Fibroblast of lung (primary cell): ENCODE data around the gene RERE. TPM values are rescaled to one million over a fixed set of nuclear protein-coding genes. Genes with fewer than 3 reads are reported as not detected.

Experiments
- DNase-seq, 2 donors: peaks; one replicate each; pipeline versions ENCODE4 v3.0.0 to v3.0.0-alpha.2; 2010; ENCODE audit warnings: low read depth in 2 of 2
- H2AFZ ChIP-seq: 2 replicates; pipeline ENCODE4 v1.5.1; 2012; ENCODE audit warnings: low read length, control low read depth, inconsistent platforms
- H3K27ac ChIP-seq: 2 replicates; pipeline ENCODE4 v1.5.1; 2011; ENCODE audit warnings: low read length, control low read depth; ENCODE audit not compliant: insufficient read depth
- H3K27me3 ChIP-seq: 2 replicates; pipeline ENCODE4 v1.5.1; 2011; ENCODE audit warnings: mild to moderate bottlenecking, low read length; ENCODE audit not compliant: control insufficient read depth, insufficient read depth
- H3K36me3 ChIP-seq: 2 replicates; pipeline ENCODE4 v1.5.1; 2011; ENCODE audit warnings: low read length; ENCODE audit not compliant: control insufficient read depth, insufficient read depth
- H3K4me1 ChIP-seq: 2 replicates; pipeline ENCODE4 v1.5.1; 2011; ENCODE audit warnings: low read length; ENCODE audit not compliant: control insufficient read depth, insufficient read depth; ENCODE audit errors: extremely low read depth
- H3K4me2 ChIP-seq: 2 replicates; pipeline ENCODE4 v1.5.1; 2011; ENCODE audit warnings: low read length, control low read depth; ENCODE audit not compliant: insufficient read depth; ENCODE audit errors: extremely low read depth
- H3K4me3 ChIP-seq, 4 experiments: fragments of 200-600 bp in 1 of 4; sonication (generic) in 1 of 4; replicated peaks in 1 of 4; 2 replicates each; pipeline ENCODE4 v1.5.1; 2011 to 2016; ENCODE audit warnings: low read length in 4 of 4, low read depth in 3 of 4, mild to moderate bottlenecking in 3 of 4, control low read depth in 2 of 4, inconsistent platforms in 1 of 4, mixed read lengths in 1 of 4; ENCODE audit not compliant: insufficient read depth in 1 of 4; ENCODE audit errors: control extremely low read depth in 1 of 4
- H3K79me2 ChIP-seq: 2 replicates; pipeline ENCODE4 v1.5.1; 2012; ENCODE audit warnings: mild to moderate bottlenecking, low read length, inconsistent platforms; ENCODE audit not compliant: control insufficient read depth, insufficient read depth
- H3K9ac ChIP-seq: 2 replicates; pipeline ENCODE4 v1.5.1; 2011; ENCODE audit warnings: mild to moderate bottlenecking, low read length, control low read depth; ENCODE audit not compliant: insufficient read depth
- H3K9me3 ChIP-seq: 2 replicates; pipeline ENCODE4 v1.5.1; 2012; ENCODE audit warnings: low read depth, low read length; ENCODE audit not compliant: control insufficient read depth, insufficient read depth
- H4K20me1 ChIP-seq: 2 replicates; pipeline ENCODE4 v1.5.1; 2011; ENCODE audit warnings: low read length; ENCODE audit not compliant: control insufficient read depth, insufficient read depth; ENCODE audit errors: extremely low read depth
- EZH2 ChIP-seq: IDR thresholded peaks from 2 replicates; pipeline ENCODE4 v1.5.1; 2012; ENCODE audit warnings: low read length, control low read depth, mild to moderate bottlenecking; ENCODE audit errors: missing control alignments
- polyA plus RNA-seq, 2 donors: library from polyadenylated mRNA; depleted of rRNA in 1 of 2; stranded (reverse) in 1 of 2; unstranded in 1 of 2; fragments of >200 nt; gene quantifications; 2 replicates each; pipeline ENCODE4 v1.2.1, GENCODE V29; 2011 to 2012; ENCODE audit warnings: missing spikeins in 1 of 2
- total RNA-seq: library from RNA; depleted of rRNA; stranded (reverse); fragments of >200 nt; gene quantifications from 2 replicates; pipeline ENCODE4 v1.2.1, GENCODE V29; 2014
- TF ChIP-seq, protein P1 (sequence below), 2 donors: IDR thresholded peaks in 1 of 2; conservative IDR thresholded peaks in 1 of 2; 1 replicate in 1 of 2; 2 replicates in 1 of 2; pipeline ENCODE4 v1.5.1; 2011 to 2012; ENCODE audit warnings: low read length in 2 of 2, control low read depth in 1 of 2, inconsistent platforms in 1 of 2, low read depth in 1 of 2, mild to moderate bottlenecking in 1 of 2

RERE gene
- total and polyA plus RNA-seq, 2 donors (not counting 1 experiment from before 2014, with no cell fraction given): 3.7 to 51.0 TPM

DNA sequence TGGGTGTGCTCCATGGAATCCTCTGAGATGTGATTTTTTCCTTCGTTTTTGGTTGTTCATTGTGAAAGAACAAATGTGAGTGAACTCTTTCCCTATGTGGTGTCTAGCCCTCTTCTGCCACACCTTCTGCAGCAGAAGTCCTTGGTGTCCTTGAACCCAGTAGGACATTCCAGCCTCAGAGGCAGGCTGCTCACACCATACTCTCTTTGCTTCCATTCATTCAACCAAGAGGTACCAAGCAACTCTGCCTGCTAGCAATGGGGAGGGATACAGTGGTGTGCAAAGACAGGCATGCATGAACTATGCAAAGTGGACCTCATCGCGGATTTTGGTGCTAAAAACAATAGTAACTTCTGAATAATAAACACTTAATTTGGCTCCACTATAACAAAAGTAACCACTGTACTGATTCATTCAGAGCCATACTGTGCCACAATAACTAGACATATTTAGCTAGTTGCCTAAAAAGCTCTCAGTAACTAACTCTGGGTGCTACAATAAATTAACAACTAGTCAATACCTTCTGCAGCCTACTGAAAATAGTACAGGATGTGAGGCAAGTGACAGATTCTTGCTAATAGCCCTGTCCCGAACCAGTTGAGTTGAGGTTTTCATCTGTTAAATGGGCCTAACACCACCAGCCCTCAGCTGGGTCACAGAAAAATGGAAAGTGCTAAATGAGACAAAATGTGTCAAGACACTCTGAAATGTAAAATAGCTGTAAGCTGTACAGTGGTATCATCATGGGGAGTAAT is 344.1 kb downstream of the RERE start:
- no peak overlapping the region for H3K27ac ChIP-seq
- no peak overlapping the region for H3K4me2 ChIP-seq
- H3K4me3 ChIP-seq: no peak overlapping the region
- H3K36me3 ChIP-seq: no peaks in the 10 kb centered on the region
- no peaks in the 10 kb centered on the region for H3K27me3 ChIP-seq
- H3K4me1 ChIP-seq: peaks cover 2% of the 10 kb centered on the region
- H2AFZ ChIP-seq: no peak overlapping the region
- H3K9me3 ChIP-seq: no peaks in the 10 kb centered on the region
- no peaks in the 10 kb centered on the region for H3K79me2 ChIP-seq
- H3K9ac ChIP-seq: no peak overlapping the region
- TF ChIP-seq EZH2: no peak
- TF ChIP-seq, protein P1, sequence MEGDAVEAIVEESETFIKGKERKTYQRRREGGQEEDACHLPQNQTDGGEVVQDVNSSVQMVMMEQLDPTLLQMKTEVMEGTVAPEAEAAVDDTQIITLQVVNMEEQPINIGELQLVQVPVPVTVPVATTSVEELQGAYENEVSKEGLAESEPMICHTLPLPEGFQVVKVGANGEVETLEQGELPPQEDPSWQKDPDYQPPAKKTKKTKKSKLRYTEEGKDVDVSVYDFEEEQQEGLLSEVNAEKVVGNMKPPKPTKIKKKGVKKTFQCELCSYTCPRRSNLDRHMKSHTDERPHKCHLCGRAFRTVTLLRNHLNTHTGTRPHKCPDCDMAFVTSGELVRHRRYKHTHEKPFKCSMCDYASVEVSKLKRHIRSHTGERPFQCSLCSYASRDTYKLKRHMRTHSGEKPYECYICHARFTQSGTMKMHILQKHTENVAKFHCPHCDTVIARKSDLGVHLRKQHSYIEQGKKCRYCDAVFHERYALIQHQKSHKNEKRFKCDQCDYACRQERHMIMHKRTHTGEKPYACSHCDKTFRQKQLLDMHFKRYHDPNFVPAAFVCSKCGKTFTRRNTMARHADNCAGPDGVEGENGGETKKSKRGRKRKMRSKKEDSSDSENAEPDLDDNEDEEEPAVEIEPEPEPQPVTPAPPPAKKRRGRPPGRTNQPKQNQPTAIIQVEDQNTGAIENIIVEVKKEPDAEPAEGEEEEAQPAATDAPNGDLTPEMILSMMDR (conservative IDR thresholded peaks at IDR 0.05 in 1 of 2, IDR thresholded peaks at IDR 0.05 in 1 of 2; ENCODE audit: low read depth in 1 of 2, low read length in 2 of 2): no peak
- no peaks in the 10 kb centered on the region for H4K20me1 ChIP-seq
- DNase-seq: no peak

DNA sequence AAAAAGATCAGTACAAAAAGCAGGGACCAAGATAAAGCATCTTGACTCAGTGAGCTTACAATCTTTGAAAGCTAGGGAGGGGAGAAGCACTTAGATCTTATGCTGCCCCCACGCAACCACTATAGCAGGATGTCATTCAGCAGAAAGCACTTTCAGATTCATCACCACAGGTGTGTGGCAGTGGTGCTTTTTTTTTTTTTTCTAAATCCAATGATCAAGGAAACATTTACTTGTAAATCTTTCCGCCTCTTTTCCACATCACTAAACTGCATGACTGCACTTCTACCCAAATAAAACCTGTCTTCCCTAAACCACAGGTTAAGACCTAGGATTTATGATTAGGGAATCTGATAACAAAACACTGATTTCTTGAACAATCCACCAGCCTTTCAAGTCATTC is 344.8 kb downstream of the RERE start:
- Histone ChIP-seq H4K20me1 (no peaks in the 10 kb centered on the region), H3K4me2 (no peak overlapping the region), H3K36me3 (no peaks in the 10 kb centered on the region), H3K4me1 (peaks cover 2% of the 10 kb centered on the region), H3K27me3 (no peaks in the 10 kb centered on the region), H2AFZ (no peak overlapping the region), H3K9ac (no peak overlapping the region), H3K4me3 (no peak overlapping the region), H3K9me3 (no peaks in the 10 kb centered on the region), H3K27ac (no peak overlapping the region), H3K79me2 (no peaks in the 10 kb centered on the region)
- DNase-seq: no peak
- TF ChIP-seq, protein P1 (conservative IDR thresholded peaks at IDR 0.05 in 1 of 2, IDR thresholded peaks at IDR 0.05 in 1 of 2; ENCODE audit: low read depth in 1 of 2, low read length in 2 of 2): no peak
- TF ChIP-seq EZH2: no peak

DNA sequence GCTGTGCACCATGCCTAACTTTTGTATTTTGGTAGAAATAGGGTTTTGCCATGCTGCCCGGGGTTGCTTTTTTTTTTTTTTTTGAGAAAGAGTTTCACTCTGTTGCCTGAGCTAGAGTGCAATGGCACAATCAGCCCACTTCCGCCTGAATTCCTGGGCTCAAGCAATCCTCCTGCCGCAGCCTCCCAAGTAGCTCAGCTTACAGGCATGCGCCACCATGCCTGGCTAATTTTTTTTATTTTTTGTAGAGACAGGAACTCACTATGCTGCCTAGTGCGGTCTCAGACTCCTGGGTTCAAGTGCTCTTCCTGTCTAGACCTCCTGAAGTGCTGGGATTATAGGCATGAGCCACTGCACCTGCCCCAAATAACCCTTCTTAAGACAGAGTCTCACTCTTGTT is 346.0 kb downstream of the RERE start:
- no peak overlapping the region for H3K4me3 ChIP-seq
- no peaks in the 10 kb centered on the region for H3K36me3 ChIP-seq
- H3K27ac ChIP-seq: no peak overlapping the region
- H2AFZ ChIP-seq: no peak overlapping the region
- H3K4me1 ChIP-seq: peaks cover 2% of the 10 kb centered on the region
- H4K20me1 ChIP-seq: no peaks in the 10 kb centered on the region
- no peak for DNase-seq
- H3K27me3 ChIP-seq: no peaks in the 10 kb centered on the region
- H3K9ac ChIP-seq: no peak overlapping the region
- no peak for TF ChIP-seq EZH2
- TF ChIP-seq, protein P1 (conservative IDR thresholded peaks at IDR 0.05 in 1 of 2, IDR thresholded peaks at IDR 0.05 in 1 of 2; ENCODE audit: low read depth in 1 of 2, low read length in 2 of 2): no peak
- H3K79me2 ChIP-seq: no peaks in the 10 kb centered on the region
- no peak overlapping the region for H3K4me2 ChIP-seq
- H3K9me3 ChIP-seq: no peaks in the 10 kb centered on the region
